Non-pigmented ciliary epithelial cell (primary cell): ENCODE results near the gene RERE.
A peak's percentile ranks its signal among the peaks of the same experiment; 100 is the strongest.
"Not testable (repeated sequence)": the region's sequence is repeated elsewhere in the genome, so short reads cannot be mapped to it uniquely, and the experiment has no call there.

Source experiments
- DNase-seq: peaks from one replicate; pipeline ENCODE4 v3.0.0-alpha.2; 2010; ENCODE audit warnings: low read depth

Gene RERE

GRCh38 chr1:8633741-8634501 lies 183.5 kb downstream of the RERE start:
- DNase-seq = no peak

- DNase-seq = no peak
Measured at GRCh38 chr1:8632102-8632501, 185.3 kb downstream of the RERE start.

GRCh38 chr1:8631163-8631562 lies 186.3 kb downstream of the RERE start:
- DNase-seq = no peak

GRCh38 chr1:8629241-8630091 lies 188.0 kb downstream of the RERE start:
- DNase-seq = no peak

- no peak for DNase-seq
Measured at GRCh38 chr1:8628606-8629005, 188.8 kb downstream of the RERE start.

GRCh38 chr1:8627728-8628127 lies 189.7 kb downstream of the RERE start:
- no peak for DNase-seq

- peak; percentile 94 for DNase-seq
Measured at GRCh38 chr1:8625981-8626898, 191.2 kb downstream of the RERE start.

- no peak for DNase-seq
Measured at GRCh38 chr1:8625491-8625890, 191.9 kb downstream of the RERE start.

- not testable (repeated sequence) for DNase-seq
Measured at GRCh38 chr1:8623651-8624192, 193.7 kb downstream of the RERE start.

- DNase-seq = not testable (repeated sequence)
Measured at GRCh38 chr1:8621785-8622348, 195.6 kb downstream of the RERE start.

GRCh38 chr1:8621034-8621582 lies 196.3 kb downstream of the RERE start:
- not testable (repeated sequence) for DNase-seq

- not testable (repeated sequence) for DNase-seq
Measured at GRCh38 chr1:8619917-8620502, 197.4 kb downstream of the RERE start.

- not testable (repeated sequence) for DNase-seq
Measured at GRCh38 chr1:8619419-8619818, 198.0 kb downstream of the RERE start.

GRCh38 chr1:8616791-8617190 lies 200.6 kb downstream of the RERE start:
- peak; percentile 75 for DNase-seq

- DNase-seq = not testable (repeated sequence)
Measured at GRCh38 chr1:8611634-8612515, 205.6 kb downstream of the RERE start.

- DNase-seq = no peak
Measured at GRCh38 chr1:8607906-8608305, 209.5 kb downstream of the RERE start.

- DNase-seq = no peak
Measured at GRCh38 chr1:8604041-8604945, 213.1 kb downstream of the RERE start.

GRCh38 chr1:8603220-8603616 lies 214.2 kb downstream of the RERE start:
- no peak for DNase-seq
